ENCODE results near the gene C8G.

The C8G gene

GRCh38 chr9:136942881-136943230 lies 2.2 kb upstream of the C8G start:
- no peak for FAIRE-seq

- FAIRE-seq: no peak
Observed at GRCh38 chr9:136943291-136944211, 1.5 kb upstream of the C8G start.

- FAIRE-seq: no peak
Observed at GRCh38 chr9:136944212-136944518, 878 bp upstream of the C8G start.

- FAIRE-seq: no peak
Observed at GRCh38 chr9:136945333-136946227, 537 bp downstream of the C8G start.

DNA sequence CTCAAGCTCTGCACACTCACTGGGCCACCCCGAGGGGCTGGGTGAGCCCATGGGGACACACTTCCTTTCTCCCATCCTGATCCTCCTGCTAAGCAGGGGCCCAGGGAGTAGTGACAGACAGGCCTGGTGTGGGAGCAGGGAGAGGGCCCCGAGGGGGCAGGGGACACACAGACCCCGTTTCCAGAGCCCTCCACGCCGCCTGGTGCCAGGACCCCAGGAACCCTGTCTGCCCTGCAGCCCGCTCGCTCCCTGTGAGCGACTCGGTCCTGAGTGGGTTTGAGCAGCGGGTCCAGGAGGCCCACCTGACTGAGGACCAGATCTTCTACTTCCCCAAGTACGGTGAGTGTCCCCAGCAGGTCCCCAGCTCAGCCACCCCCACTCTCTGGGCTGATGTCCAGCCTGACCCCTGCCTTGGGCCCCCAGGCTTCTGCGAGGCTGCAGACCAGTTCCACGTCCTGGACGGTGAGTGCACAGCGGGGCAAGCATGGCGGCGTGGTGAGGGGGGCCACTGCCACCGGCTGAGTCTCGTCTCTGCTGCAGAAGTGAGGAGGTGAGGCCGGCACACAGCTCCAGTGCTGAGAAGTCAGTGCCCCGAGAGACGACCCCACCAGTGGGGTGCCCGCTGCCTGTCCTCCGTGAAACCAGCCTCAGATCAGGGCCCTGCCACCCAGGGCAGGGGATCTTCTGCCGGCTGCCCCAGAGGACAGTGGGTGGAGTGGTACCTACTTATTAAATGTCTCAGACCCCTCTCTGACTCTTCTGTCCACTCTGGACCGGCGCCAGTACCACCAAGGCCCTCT lies 1.4 kb downstream of the C8G start:
- FAIRE-seq: no peak

DNA sequence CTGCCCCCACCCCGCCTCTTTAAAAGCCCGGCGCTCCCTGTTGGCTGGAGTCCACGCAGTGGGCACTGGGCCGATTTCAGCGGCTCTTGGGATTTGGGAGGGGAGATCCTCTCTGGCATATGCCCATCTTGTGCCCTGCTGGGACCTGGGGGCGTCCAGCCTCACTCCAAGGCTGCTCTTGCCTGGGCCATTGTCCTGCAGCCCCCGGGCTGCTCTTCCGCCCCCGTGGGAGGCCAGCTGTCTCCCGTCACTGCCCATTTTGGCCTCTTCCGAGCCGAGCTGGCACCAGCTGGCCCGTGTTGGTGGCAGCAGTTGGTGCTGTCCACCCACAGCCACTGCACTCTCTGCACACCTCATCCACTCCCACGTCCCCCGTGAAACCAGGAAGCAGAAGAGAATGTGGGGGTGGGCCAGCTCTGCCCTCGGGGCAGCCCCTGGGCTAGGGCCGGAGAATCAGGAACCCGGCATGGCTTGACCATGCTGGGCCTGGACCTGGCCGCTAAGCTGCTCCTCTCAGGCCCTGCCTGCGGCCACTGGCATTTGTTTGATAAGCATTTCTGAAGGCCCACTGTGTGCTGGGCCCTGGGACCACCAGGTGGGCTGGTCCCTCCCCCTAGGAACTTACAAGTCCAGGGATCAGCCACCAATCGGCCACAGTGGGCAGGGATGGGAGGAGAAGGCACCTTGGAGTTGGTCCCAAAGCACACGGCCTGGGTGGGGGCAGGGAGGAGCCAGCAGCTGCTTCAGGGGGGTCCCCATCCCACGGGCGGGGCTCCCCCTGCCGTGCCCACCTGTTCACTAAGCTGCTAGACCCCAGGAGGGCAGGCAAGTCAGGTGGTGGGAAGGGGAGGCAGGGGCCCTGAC lies 2.2 kb downstream of the C8G start:
- FAIRE-seq: no peak

DNA sequence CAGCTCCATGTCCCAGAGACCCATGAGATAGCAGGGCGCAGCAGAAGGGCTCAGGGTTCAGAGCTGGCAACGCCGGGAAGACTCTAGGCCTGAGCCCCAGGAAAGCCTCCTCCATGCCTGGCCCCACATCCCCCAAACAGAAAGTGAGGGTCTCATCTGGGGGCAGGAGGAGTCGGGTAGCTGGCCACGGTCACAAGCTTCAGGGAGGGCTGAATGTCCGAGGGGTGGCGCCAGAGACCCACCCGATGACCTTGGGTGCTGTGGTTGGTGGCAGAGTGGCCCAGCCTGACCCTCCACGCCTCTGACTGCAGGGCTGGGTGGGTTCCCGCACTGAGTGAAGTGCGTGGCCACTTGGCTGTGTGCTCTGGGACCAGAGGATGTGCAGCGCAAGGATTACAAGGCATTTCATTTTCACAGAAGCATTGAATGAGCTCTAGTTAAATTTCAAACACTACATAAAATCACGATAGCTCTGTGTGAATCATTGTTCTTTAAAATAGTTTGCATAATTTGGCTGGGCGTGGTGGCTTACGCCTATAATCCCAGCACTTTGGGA lies 3.0 kb downstream of the C8G start:
- FAIRE-seq: no peak

DNA sequence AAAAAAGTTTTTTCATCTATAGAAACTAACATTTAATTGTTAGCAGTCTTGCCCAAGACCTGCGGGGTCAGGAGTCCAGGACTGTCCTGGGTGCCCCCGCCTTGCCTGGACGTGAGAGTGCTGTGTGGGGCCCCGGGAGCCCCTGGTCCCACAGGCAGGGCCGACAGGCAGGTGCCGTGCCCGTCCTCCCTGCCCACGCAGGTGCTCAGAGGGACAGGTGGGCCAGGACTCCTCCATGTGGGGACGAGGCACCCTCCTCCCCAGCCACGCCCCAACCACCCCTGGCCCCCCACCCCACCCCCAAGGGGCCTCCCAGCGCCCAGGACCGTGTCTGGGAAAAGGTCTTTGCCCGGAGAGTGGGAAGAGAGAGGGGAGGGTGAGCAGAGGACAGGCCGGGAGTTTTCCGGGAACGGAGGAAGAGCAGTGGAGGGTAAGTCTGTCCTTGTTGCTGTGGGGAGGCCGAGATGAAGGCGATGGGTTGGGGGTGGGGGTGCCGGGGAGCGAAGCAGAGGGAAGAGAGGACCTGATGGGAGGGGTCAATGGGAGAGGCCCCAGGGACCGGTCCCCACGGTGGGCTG lies 4.3 kb downstream of the C8G start:
- FAIRE-seq: no peak

DNA sequence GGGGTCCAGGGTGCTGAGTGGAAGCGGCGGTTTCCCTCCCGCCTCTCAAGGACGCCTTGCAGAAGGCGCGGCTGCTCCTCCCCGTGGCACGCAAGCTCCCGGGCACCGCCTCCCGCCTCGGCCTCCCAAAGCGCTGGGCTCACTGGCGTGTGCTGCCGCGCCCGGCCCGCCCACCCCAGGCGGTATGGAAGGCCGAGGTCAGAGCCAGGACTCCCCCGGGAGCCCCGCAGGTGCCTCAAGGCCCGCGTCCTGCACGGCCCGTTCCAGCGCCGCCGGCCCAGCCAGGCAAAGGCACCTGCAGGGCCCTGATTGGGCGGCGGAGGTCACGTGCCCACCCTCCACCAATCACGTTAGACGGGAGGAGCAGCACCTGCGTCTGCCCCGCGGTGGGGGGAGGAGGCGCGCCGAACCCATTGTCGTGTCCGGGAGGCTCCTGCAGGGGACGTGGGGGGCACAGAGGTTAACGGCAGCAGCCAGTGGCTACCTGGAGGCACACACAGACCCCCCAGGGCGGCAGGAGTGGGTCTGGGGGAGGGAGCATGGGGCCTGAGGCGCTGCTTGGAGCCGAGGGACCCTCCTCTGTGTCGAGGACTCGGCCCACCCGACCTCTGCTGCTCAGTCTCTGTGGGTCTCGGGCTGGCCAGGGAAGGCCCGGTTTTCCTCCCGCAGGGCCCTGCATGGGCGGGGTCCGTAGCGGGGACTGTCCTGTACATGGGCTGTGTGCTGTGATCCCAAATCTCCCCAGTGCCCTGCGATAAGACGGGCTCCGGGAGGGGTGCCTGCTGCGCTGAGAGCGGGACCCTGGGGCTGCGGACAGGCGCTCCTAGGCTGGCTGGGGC lies 5.0 kb downstream of the C8G start:
- FAIRE-seq: no peak

GRCh38 chr9:136950656-136951276 lies 5.7 kb downstream of the C8G start:
- no peak for FAIRE-seq

DNA sequence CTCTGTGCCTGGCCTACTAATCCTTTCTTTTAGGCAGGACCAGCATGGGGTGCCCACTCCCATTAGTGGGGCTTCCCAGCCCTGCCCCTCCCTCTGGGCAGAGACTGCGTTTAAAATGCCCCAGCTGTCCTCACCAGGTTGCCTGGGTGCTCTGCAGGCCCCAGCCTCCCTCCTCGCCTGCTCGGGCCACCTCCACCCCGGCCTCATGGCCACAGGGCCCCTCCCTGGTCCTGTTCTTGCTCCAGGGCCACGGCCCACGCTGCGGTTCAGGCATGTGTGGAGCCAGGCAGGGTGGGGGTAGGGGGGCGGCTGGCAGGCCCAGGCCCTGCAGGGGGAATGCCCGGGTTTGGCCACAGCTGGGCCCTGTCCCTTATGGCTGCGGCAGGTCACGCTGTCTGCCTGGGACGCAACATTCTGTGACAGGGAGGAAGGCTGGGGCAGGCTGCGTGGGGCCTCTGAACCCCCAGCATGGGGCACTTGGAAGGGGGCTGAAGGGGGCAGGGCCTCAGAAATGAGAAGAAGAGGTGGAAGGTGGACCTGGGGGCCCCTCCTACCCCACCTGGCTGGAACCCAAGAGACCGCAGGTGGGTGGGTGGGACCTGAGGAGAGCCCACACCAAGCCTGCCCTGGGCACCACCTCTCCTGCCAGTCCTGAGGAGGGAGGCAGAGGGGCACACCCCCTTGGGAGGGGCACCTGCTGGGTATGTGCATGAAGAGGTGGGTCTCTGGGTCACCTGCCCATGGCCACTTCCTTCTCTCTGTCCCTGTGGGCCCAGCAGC lies 6.7 kb downstream of the C8G start, which contains the start of gene LCN12:
TSS of gene LCN12 (plus strand) at position 733 of the 780 bp plus-strand sequence. CDS start 55 bp downstream, outside the sequence.
- FAIRE-seq: no peak

DNA sequence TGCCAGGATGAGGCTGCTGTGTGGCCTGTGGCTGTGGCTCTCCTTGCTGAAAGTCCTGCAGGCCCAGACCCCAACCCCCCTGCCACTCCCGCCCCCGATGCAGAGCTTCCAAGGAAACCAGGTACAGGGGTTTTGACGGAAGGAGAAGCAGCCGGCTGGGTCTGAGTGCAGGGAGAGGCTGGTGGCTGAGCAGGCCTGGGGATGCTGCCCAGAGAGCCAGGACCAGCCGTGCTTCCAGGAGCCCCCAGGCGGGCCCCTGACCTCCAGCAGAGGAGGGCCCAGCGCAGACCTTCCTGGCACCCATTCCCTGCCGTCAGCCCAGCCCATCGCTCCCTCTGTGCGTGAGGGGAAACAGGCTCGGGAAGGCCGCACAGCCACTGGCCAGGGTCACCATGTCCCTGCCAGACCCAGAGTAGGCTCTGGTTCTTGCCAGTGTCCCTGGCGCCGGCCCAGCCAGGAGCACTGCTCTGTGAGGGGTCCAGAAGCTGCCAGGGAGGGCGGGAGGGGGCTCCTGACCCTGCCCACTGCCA lies 7.3 kb downstream of the C8G start:
- no peak for FAIRE-seq

DNA sequence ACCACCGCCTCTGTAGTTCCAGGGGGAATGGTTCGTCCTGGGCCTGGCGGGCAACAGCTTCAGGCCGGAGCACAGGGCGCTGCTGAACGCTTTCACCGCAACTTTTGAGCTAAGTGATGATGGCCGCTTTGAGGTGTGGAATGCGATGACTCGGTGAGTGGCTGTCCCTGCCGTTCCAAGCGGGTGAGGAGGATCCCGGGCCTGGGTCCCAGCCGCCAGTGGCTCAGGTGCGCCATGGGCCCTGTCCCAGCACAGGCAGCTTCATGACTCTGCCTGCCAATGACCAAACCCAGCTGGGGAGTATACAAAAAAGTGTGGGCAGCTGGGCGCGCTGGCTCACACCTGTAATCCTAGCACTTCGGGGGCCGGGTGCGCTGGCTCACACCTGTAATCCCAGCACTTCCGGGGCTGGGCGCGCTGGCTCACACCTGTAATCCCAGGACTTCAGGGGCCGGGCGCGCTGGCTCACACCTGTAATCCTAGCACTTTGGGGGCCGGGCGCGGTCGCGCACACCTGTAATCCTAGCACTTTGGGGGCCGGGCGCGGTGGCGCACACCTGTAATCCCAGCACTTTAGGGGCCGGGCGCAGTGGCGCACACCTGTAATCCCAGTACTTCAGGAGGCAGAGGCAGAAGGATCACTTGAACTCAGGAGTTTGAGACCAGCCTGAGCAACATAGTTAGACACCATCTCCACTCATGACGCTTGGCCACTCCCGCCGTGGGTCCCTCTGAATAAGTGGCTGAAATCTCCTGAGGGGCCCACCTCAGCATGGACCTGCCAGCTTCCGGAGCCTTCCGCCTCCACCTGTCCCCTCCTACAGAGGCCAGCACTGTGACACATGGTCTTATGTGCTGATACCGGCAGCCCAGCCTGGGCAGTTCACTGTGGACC lies 8.1 kb downstream of the C8G start:
- no peak for FAIRE-seq

DNA sequence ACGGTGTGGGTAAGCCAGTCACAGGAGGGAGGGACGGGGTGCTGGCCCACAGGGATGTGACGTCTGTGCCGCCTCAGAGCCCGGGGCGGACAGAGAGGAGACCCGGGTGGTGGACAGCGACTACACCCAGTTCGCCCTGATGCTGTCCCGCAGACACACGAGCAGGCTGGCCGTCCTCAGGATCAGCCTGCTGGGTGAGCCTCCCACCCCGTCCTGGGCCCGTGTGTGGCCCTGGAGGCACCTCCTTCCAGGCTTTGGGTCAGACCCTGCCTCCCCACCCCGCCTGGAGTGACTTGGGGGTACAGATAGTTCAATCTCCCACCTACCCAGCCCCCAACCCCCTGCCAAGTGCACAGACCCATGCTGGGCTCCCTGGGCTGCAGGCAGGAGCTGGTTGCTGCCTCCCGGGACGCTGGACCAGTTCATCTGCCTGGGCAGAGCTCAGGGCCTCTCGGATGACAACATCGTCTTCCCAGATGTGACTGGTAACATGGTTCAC lies 8.8 kb downstream of the C8G start:
- no peak for FAIRE-seq

GRCh38 chr9:136954270-136955083 lies 9.4 kb downstream of the C8G start:
- no peak for FAIRE-seq

DNA sequence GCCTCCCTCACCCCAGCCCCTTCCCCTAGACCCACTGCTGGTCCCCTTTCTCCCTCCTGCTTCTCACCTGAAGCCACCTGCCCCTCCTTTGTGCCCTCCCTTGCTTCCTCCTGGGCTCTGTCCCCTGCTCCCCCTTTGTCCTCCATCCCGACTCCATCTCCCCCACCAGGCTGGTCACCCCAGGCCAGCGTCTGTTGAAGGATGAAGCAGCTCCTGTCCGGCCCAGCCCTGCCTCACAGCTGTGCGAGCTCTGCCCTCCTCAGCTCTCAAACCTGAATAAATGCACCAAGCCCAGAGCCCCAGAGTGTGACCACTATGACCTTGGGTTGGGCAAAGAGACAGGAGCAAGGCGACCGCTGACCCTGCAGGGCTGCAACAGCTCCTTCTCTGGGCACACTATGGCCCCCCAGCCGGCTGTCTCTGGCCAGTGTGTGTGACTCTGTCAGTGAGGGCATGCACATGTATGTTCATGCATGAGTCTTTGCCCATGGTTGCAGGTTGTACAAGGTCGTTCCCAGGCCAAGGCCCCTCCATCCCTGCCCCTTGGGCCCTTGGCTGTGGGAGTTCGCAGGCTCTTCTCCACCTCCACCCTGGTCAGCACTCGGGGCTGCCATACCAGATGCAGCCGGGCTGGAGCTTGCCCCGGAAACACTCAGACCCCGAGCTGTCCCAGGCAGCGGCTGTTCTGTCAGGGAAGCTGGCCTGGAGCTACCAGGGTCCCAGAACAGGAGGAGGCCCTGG lies 10.3 kb downstream of the C8G start:
- no peak for FAIRE-seq
